Fibroblast of pulmonary artery (primary cell): ENCODE results near the gene INSYN1.

Experiments used
- DNase-seq: peaks from one replicate; pipeline ENCODE4 v3.0.0-alpha.2; 2010; ENCODE audit warnings: low read depth
- H3K4me3 ChIP-seq: replicated peaks from 2 replicates; pipeline ENCODE4 v1.5.1; 2011; ENCODE audit warnings: low read depth, mild to moderate bottlenecking, control low read depth, low read length, moderate library complexity
- CTCF ChIP-seq: IDR thresholded peaks from 2 replicates; pipeline ENCODE4 v1.5.1; 2011; ENCODE audit warnings: mild to moderate bottlenecking, control low read depth, low read length, inconsistent platforms; ENCODE audit errors: missing control alignments

INSYN1 gene

DNA sequence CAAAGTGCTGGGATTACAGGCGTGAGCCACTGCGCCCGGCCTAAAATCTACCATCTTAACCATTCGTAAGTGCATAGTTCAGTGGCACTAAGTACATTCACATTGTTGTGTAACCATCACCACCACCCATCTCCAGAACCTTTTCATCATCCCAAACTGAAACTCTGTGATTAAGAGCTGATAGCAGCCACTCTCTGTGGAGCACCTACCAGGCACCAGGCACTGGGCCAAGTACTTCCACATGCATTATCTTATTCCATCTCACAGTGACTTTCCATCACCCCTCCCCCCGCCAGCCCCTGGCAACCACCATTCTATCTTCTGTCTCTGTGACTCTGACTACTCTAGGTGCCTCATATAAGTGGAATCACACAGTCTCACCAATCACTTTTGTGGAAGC is 2.3 kb upstream of the INSYN1 start:
- H3K4me3 ChIP-seq: no peak overlapping the region
- TF ChIP-seq CTCF: no peak
- DNase-seq: no peak

- no peak overlapping the region for H3K4me3 ChIP-seq
- no peak for TF ChIP-seq CTCF
- no peak for DNase-seq
Measured at GRCh38 chr15:73754461-73754860, 1.3 kb upstream of the INSYN1 start.

DNA sequence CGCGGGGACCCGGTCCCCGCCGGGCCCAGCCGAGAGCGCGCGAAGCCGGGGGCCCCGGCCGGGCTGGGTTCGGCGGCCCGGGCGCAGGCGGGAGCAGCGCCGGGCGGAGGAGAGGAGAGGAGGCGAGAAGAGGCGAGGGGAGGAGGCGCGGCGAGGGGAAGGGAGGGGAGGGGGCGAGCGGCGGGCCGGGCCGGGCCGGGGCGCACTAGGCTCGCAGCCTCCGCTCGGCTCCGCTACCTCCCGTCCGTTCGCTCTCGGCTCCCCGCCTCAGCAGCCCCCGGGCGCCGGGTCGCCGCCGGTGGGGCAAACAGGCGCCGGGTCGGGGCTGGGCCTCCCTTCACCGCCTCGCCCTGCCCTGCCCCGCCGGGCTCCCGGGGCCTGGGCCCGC is 351 bp downstream of the INSYN1 start:
- no peak for TF ChIP-seq CTCF
- H3K4me3 ChIP-seq: peak overlapping the region; percentile 53
- DNase-seq: peak; percentile 14

DNA sequence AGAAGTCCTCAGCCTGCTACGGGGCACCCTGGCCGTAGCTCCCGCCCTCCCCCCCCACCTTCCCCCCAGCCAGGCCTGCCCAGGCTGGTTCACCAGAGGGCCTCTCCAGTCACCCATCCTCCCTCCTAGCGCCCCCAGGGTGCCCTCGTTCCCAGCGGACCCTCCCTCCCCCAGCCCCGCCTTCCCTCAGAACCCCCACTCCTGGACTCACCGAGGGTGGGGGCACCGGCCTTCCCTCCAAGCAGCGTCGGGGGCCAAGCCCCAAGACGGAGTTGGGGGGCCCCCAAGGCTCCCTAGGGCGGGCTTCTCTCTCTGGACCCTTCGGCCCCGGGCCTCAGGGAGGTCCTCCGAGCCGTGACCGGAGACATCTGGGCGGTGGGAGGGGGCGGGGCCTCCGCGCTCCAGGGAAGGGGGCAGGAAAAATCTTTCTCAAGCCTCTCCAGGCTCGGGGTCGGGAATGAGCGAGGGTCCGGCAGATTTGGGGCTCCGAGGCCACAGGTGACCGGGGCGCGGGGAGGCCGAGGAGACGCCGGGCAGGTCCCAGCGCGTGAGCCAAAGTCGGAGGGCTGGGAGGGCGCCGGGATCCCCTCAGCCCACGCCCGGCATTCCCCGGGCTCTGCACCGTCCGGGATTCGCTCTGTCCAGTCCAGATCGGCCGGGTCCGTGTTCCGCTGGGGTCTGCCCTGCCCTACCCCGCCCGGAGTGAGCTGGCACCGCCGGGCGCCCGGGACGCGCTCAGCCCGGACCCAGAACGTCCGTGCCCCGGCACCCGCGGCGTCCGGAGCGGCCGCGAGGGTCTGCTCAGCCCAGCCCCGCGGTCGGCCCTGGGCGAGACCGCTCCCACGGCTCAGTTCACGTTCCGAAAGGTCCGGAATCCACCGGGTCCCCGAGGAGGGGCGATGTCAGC is 999 bp downstream of the INSYN1 start:
- H3K4me3 ChIP-seq: peak overlapping the region; percentile 53
- TF ChIP-seq CTCF: no peak
- no peak for DNase-seq

GRCh38 chr15:73751511-73751898 is 1.6 kb downstream of the INSYN1 start:
- TF ChIP-seq CTCF: no peak
- DNase-seq: no peak
- H3K4me3 ChIP-seq: no peak overlapping the region

GRCh38 chr15:73750951-73751350 is 2.2 kb downstream of the INSYN1 start:
- H3K4me3 ChIP-seq: no peak overlapping the region
- no peak for TF ChIP-seq CTCF
- no peak for DNase-seq

GRCh38 chr15:73750438-73750837 is 2.7 kb downstream of the INSYN1 start:
- TF ChIP-seq CTCF: no peak
- DNase-seq: no peak
- H3K4me3 ChIP-seq: no peak overlapping the region
